Measurements from ENCODE around the gene DPEP1.

Gene DPEP1

DNA sequence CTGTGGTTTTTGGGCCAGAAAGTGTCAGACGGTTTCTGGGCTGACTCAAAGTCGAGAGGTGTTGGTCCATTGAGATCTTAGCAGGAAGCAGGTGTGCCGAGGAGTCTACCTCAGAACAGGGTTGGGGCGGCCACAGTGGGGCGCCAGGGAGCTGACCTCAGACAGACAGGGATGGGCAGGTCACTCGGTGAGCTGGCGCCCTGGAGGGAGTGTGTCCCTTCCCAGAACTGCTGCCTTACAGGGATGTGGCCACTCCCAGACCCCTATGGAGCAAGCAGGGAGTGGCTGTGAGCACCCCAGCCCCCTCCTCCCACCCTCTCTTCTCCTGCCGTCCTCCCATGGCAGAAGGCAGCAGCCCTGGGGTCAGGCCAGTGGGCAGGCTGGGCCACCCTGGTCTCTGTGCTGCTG lies 14.0 kb upstream of the DPEP1 start:
- DNase-seq (ENCODE audit: low spot score) = peak; percentile 80

DNA sequence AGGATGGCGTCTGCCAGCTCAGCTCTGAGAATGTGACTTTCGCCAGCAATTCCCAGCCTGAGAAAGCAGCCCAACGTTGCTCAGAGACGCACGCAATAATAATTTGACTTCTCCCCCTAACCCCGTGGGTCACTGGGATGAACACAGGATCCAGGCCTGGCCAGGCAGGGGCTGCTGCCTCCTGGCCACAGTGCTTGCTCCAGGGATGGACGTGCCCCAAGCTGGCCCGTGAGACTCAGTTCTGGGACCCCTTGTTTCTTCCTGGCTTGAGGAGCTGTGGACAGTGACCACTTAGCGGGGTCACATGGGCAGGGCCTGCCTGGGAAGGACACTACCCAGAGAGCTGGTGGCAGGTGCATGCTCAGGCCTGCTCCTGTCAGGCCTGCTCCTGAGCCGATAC lies 13.5 kb upstream of the DPEP1 start:
- no peak for DNase-seq (ENCODE audit: low spot score)

DNA sequence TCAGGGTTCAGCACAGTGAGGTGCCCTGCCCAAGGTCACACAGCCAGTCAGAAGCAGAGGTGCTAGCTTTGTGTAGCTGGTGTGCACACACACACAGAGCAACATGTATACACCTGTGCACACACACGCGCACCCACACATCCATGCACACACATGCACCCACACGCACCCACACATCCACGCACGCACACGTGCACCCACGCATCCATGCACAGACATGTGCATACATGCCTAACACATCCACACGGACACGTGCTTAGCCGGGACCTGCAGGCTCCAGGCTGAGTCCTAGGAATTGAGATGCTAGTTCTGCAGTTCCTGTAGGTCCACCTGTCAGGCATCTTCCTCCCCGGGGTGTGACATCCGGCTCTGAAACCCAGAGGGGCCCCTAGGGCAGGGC lies 13.0 kb upstream of the DPEP1 start:
- DNase-seq (ENCODE audit: low spot score) = no peak

DNA sequence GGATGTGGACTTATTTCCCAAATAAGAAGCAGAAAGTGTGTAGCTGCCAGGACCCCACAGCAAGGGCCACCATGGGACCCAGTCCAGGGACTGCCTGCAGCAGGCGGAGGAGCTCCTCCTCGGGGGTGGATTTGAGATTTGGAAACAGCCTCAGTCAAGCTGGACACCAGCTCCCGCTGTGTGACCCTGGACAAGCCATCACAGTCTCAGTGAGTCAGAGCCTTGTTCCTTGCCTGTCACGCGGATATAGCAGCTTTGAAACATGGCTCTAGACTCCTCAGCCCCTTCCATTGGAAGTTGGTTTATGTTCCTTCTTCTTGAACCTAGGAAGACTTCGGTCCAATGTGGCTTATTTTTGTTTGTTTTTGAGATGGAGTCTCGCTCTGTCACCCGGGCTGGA lies 12.5 kb upstream of the DPEP1 start:
- DNase-seq (ENCODE audit: low spot score) = no peak

DNA sequence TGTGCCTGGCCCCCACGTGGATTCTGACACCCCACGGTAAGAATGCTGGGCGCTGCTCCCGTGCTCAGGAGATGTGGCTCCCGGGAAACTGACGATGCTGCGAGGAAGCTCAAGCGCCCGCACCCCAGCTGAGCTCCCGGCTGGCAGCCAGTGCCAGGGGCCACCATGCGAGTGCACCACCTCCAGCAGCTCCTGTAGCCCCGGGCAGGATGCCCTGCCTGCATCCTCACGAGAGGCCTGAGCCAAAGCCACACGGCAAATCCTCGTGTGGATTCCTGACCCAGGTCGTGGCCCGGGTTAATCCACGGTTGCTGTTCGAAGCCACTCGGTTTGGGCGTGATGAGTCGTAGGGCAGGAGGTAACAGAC lies 11.6 kb upstream of the DPEP1 start:
- DNase-seq (ENCODE audit: low spot score) = no peak

DNA sequence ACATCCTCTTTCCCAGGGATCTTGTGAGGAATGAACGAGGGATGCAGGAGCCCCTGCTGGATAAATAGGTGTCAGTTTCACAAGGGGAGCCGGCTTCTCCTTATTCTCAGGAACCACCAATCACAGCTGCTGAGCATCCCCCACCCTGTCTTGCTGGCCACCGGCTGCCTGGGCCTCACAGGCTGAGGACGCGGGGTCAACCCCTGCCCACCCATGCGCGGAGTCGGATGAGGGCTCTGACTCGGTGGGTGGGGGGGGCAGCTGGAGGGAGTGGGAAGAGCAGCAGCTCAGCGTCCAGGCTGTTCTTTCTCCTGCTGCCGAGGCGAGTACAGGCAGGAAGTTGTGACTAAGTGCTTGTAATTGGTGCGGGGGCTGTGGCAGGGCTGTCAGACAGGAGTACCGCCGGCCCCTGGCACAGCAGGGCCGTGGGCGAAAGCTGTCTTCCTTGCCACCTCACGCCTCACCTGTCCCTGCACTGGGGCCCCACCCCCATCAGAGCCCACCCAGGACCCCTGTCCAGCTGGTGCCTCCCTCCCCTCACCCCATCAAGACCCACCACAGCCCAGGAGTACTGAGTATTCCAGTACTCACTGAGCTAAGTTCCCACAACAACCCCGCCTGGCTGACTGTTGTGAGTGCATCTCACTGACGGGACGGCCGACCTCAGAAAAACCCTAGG lies 11.0 kb upstream of the DPEP1 start:
- DNase-seq (ENCODE audit: low spot score) = peak; percentile 45

DNA sequence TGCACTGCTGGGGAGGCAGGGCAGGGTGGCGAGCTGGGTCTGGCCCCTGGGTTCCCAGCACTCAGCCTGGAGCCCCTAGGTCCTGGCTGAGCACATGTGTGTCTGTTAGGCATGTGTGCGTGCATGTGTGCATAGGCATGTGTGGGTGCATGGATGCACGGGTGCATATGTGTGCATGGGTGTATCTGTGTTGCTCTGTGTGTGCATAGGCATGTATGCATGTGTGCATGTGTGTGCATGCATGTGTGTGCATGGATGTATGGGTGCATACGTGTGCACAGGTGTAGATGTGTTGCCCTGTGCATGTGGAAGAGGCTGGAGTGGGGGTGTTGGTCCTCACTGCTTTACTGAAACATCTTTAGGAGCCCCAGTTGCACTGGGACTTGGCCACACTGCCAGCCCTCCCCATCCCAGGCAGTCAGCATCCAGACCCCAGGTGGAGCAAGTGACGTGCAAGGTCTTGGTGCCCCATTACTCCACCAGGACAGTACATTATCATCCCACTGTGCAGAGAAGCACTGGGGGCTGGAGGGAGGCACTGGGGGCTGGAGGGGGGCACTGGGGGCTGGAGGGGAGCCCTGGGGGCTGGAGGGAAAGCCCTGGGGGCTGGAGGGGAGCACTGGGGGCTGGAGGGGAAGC lies 10.4 kb upstream of the DPEP1 start:
- DNase-seq (ENCODE audit: low spot score) = peak; percentile 41

DNA sequence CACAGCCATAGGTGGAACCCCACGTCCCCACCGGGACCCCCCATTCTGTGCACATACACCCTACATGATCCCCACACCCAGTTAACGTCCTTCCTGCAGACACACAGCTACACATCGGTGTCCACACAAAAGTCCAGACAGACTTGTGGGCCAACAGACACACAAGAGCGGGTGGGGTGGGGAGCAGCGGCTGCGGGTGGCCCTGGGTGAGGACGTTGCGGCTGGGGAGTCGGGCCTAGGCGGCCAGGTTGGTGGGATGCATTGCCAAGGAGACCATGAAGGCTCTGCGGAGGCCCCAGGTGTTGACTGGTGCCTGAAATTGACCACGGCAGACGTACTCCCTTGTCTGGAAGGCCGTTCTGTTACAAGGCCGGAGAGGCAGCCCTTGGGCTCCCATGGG lies 8.7 kb upstream of the DPEP1 start:
- no peak for DNase-seq (ENCODE audit: low spot score)

DNA sequence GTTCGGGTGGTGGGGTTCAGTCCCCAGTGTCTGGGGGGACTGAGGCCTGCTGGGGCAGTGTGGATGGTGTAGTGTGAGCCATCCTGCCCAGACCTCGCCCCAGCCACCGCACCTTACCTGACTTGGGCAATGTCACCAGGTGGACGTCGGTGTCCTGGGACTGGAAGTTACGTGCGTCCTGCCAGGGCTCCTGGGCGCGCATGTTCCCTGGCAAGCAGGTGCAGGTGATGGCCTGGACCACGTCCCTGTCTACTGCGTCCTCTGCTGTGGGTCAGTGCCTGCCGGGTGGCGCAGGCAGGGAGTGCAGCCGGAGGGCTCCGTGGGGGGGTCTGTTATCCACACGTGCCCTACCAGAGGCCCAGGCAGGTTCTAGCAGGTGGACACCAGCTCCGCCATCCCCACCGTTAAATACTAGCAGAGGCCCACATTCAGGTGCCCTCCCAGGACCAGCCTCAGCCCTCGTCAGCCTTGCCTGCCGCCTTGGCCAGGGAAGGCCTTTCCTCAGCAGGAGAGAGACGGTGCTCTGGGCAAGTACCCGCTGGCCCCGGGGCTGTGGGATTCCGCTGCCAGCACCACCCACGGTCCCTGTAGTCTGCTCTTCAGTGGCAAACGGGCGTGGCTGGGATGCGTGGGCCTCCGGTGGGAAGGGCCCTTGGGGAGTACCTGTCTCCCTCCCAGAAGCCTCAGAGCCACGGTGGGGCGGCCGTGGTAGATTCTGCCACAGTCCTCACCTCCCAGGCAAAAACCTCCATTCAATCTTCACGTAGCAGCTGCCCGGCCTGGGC lies 8.1 kb upstream of the DPEP1 start:
- DNase-seq (ENCODE audit: low spot score) = no peak

DNA sequence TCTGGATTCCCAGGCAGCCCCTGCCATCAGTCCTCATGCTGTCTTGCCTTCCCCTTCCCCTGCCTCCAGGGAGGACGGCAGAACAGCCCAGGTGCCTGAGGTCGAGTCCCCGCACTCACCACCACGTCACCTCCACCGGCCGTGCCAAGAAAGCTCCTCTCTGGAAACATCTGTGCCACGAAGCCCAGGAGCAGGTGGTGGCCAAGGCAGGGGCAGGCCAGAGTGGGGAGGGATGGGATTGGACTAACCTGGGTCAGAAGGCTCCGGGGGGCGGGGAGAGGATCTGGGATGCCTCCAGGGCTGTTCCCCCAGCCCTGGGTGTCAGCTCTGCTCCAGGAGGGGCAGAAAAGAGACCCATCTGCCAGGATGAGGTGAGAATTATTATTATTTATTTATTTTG lies 7.4 kb upstream of the DPEP1 start:
- no peak for DNase-seq (ENCODE audit: low spot score)

DNA sequence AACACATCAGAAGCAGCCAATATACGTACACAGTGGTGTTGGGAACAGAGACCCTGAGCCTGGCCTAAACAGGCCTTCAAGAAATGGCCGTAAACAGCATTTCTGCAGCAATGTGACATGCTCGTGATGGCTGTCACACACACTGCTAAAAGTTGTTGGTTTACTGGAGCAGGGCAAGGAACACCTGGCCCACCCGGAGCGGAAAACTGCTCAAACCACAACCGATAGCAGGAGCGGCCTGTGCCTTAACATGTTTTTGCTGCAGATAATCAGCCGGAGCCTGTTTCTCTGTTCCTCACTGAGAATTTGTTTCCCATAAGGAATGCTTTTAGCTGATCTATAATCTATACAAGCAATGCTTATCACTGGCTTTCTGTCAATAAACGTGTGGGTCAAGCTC lies 6.0 kb upstream of the DPEP1 start:
- no peak for DNase-seq (ENCODE audit: low spot score)

DNA sequence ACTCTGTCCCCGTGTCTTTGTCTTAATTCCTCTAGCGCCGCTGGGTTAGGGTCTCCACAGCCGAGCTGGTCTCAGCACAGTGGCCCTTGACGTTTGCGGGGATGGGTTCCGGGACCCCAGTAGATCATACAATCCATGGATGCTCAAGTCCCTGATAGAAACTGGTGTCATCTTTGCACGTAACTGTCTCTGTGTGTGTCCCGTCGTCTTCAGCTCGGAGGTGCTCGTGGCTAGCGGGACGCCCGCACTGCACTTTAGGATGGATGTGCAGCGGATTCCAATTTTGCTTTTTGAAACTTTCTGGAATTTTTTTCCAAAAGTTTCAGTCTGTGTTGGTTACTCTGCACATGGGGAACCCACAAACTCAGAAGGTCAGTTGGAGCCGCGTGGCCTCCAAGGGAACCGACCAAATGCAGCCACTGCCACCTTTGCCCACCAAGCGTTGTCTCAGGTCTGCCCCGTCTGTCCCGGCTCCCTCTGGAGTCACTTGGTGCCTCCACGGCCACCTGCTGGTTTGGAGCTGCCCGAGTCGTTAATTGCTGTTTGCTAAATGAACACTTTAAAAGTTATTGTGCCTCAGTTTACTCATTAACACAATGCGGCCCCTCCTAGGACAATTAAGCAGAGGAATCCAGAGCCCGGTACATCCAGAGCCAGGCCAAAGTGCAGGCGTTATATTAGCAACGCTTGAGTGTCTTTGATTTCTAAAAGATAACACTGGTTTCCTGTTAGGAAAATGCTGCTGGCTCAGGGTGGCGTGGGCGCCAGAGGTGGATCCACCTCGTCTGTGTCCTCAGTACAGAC lies 5.3 kb upstream of the DPEP1 start:
- no peak for DNase-seq (ENCODE audit: low spot score)

DNA sequence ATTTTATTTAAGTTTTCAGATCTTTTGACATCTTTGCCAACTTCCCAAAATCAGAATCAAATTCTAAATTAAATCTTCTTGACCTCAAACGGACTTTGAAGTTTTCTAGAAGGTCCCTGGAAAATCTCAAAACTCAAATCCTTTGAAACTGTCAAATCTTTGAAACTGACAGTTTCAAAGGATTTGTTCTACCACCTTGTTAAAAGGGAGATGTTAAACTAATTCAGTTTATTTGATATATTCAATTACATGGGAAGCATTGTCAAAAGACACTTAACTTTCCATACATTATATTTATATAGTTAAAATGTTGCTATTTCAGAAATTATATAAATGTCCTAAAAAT lies 3.4 kb upstream of the DPEP1 start:
- DNase-seq (ENCODE audit: low spot score) = no peak

DNA sequence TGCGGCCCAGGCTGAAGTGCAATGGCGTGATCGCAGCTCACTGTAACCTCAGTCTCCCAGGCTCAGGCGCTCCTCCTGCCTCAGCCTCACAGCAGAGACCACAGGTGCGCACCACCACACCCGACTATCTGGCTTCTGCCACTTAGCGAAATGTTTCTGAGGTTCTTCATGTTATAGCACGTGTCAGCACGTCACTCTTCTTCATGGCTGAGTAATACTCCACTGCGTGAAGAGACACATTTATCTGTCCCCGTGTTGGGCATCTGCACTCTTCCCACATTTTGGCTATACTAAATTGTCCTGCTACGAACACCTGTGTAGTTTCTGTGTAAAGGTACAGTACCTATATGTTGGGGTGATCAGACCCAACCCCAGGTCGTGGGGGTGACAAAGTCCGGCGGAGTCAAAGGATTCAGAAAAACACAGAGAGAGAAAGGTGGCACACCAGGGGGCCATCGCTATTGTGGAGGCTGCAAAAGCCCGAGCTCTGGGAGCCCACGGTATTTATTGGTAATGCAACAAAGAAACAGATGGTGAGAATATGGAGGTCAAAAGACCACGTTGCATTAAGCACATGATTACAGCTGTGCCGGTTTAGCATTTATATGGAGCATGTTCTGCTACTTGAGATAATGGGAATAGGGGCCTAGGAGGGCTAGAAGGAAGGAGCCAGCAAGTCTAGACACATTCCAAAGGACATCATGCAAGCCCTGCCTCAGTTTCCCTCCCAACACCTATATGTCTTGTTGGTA lies 851 bp upstream of the DPEP1 start:
- DNase-seq (ENCODE audit: low spot score) = no peak

DNA sequence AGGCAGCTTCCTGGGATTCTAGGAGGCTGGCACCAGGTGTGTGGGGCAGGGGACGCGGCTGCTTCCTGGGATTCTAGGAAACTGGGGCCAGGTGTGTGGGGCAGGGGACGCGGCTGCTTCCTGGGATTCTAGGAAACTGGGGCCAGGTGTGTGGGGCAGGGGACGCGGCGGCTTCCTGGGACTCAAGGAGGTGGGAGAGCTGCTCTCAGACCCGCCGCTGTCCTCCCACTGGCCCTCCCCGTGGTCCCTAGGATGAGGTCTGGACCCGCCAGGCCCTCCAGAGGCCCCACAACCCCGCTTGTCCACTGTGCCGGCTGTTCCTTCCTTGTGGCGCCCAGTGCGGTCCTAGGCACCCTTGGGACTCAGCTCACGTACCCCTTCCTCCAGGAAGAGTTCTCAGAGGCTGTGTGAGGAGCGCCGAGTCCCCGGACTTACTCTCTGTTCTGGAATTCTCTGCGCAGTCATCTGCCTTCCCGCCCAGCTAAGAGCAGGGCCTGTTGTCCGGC lies 565 bp downstream of the DPEP1 start:
- no peak for DNase-seq (ENCODE audit: low spot score)

DNA sequence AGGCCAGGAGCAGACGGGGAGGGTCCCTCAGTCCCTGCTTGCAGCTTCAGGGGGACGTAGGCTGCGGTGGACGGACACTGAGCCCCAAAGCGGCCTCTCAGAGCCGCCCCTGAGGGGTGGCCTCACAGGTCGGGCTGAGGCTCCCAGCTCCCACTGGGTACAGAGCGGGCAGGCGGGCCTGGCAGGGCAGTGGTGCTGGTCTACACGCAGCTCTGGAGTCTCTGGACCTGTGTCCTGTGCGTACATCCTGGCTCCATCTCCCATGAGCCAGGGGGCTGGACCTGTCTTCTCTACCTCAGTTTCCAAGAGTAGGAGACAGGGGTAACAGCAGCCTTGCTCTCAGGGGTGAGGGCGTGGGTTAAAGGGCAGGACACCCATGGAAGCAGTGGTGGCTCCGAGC lies 1.7 kb downstream of the DPEP1 start:
- DNase-seq (ENCODE audit: low spot score) = no peak

DNA sequence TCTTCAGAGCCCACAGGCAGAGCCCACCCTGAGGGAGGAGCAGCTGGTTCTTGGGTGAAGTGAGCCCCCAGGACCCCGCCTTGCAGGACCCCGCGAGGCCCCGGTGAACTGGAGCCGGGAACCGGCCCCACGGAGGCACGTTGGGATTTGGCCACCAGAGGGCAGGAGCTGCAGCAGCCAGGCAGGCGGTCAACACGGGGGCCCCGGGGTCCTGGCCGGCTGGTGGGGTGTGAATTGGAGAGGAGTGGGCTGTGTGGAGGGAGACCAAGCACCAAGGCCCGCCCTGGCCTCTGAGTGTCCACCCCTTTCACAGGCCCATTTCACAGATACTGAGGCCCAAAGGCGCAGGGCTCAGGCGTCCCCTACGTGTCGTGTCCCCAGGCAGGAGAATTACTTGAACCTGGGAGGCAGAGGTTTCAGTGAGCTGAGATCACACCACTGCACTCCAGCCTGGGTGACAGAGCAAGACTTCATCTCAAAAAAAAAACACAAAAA lies 2.2 kb downstream of the DPEP1 start:
- peak; percentile 59 for DNase-seq (ENCODE audit: low spot score)

DNA sequence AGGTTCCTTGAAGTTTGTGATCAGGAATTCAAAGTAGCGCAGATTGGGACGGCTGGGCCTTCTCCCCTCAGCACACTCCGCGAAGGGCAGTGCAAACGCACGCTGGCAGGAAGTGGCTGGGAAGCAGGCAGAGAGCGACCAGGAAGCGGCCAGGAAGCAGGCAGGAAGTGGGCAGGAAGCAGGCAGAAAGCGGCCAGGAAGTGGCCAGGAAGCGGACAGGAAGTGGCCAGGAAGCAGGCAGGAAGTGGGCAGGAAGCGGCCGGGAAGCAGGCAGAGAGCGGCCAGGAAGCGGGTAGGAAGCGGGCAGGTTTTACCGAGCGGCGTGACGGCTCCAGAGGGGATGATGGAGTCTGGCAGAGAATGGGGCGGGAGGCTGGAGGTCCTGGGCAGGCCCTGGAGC lies 3.2 kb downstream of the DPEP1 start:
- DNase-seq (ENCODE audit: low spot score) = no peak

DNA sequence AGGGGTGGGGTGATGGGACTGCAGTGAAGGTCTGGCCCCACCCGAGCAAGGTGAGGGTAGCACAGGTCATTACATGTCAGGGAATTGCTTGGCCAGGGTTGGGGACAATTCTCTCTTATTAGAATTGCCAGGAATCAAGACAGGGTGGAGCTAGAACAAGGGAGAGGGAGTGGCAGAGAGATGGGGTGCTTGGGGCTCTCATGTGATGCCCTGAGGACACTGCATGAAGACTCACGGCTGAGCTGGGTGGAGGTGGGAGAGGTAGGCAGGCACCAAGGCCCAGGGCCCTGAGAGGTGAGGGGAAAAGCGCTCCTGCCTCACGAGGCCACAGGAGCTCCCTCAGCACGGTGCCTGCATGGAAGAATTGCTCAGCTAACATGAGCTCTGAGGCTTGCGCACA lies 3.6 kb downstream of the DPEP1 start:
- no peak for DNase-seq (ENCODE audit: low spot score)

DNA sequence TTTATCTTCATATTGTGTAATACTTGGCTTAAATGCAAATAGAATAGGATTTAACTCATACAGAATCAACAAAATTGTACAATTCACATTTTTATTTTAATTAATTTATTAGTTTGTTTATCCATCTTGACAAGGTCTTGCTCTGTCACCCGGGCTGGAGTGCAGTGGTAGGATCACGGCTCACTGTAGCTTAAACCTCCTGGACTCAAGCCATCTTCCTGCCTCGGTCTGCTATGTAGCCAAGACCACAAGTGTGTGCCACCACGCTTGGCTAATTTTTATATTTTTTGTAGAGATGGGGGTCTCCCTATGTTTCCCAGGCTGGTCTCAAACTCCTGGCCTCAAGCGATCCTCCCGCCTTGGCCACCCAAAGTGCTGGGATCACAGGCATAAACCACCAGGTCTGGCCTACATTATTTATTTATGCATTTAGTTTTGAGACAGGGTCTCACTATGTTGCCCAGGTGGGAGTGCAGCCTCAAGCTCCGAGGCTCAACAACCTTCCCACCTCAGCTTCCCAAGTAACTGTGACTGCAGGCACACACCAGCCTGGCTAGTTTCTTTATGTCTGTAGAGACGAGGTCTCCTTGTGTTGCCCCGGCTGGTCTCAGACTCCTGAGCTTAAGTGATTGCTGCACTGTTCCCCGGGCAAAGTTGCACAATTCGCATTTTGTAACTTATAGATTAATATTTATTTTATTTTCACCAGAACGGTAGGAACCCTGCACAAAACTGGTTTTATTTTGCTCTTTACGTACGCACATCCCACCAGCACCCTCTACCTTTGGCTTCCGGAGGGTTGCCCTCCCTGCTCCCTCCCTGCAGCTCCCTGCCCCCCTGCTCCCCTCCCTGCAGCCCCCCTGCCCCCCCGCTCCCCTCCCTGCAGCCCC lies 4.9 kb downstream of the DPEP1 start:
- no peak for DNase-seq (ENCODE audit: low spot score)

DNA sequence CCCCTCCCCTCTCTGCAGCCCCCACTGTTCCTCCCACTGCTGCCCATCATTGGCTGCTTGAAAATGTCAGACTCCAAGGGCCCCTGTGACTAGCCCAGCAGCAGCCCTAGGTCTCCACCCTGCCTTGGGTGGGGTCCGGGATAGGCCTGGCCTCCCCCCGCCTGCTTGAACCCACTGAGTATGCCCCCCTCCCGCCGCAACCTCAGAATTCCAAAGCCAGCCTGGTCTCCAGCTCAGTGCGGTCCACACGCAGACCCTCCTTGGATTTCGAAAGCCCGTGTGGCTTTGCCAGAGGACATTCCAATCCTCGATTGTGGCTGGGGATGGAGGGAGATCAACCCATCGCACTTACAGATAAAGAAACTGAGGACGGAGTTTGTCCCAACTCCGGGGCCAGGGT lies 6.4 kb downstream of the DPEP1 start:
- no peak for DNase-seq (ENCODE audit: low spot score)
